GM21360 (cell line): ENCODE data around the gene ZNF331.

Source experiments
- ATAC-seq: cut with Tn5 transposase; IDR thresholded peaks from one replicate; pipeline ENCODE4 v1.9.1; 2021; ENCODE audit warnings: mild to moderate bottlenecking, moderate library complexity; ENCODE audit not compliant: unreplicated experiment

ZNF331 gene

GRCh38 chr19:53626486-53626885, 88.5 kb downstream of the ZNF331 start:
- no peak for ATAC-seq

GRCh38 chr19:53626976-53627375, 89.0 kb downstream of the ZNF331 start:
- ATAC-seq = no peak
